GM10248 (cell line): Measurements from ENCODE around the gene HLA-E.
A peak's percentile ranks its signal among the peaks of the same experiment; 100 is the strongest.

ENCODE experiments used
- CTCF ChIA-PET: fragments of 300-600 bp; sonication (Branson Sonifier 250); formaldehyde crosslinking; extraction: SDS; loops from one replicate; lab custom pipeline; 2021; ENCODE audit warnings: antibody characterized with exemption; lab: Yijun Ruan, JAX
- POLR2A ChIA-PET: fragments of 350-650 bp; sonication (Branson Sonifier 250); formaldehyde crosslinking; extraction: SDS; loops from one replicate; lab custom pipeline; 2020; ENCODE audit warnings: antibody characterized with exemption; lab: Yijun Ruan, JAX
- DNase-seq: peaks from one replicate; pipeline ENCODE4 v3.0.0; 2012; ENCODE audit errors: extremely low spot score
- TF ChIP-seq, protein P1 (sequence below): IDR thresholded peaks from 2 replicates; pipeline ENCODE4 v1.5.1; 2012; ENCODE audit warnings: mild to moderate bottlenecking, low read depth; ENCODE audit errors: extremely low read depth, missing control alignments, control extremely low read depth

Gene HLA-E

GRCh38 chr6:30480536-30481156 is 8.7 kb upstream of the HLA-E start:
- CTCF ChIA-PET = interaction anchor here (1.4 to 9.5 kb wide), 8 partner anchors 12 to 599 kb away, joined by 4 to 278 read pairs (median 8); no protein-coding TSS in a partner anchor
- POLR2A ChIA-PET = no interaction called here

GRCh38 chr6:30481211-30481964 is 7.9 kb upstream of the HLA-E start:
- TF ChIP-seq, protein P1, sequence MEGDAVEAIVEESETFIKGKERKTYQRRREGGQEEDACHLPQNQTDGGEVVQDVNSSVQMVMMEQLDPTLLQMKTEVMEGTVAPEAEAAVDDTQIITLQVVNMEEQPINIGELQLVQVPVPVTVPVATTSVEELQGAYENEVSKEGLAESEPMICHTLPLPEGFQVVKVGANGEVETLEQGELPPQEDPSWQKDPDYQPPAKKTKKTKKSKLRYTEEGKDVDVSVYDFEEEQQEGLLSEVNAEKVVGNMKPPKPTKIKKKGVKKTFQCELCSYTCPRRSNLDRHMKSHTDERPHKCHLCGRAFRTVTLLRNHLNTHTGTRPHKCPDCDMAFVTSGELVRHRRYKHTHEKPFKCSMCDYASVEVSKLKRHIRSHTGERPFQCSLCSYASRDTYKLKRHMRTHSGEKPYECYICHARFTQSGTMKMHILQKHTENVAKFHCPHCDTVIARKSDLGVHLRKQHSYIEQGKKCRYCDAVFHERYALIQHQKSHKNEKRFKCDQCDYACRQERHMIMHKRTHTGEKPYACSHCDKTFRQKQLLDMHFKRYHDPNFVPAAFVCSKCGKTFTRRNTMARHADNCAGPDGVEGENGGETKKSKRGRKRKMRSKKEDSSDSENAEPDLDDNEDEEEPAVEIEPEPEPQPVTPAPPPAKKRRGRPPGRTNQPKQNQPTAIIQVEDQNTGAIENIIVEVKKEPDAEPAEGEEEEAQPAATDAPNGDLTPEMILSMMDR = no peak
- ChIA-PET POLR2A (interaction anchor here (1.1 kb wide), 1 partner anchor 133 kb away, joined by 8 read pairs; no protein-coding TSS in a partner anchor), CTCF (interaction anchor here (0.6 to 9.5 kb wide), 40 partner anchors 8 to 619 kb away, joined by 3 to 278 read pairs (median 4); partner anchors contain the start of gene ABCF1)
- DNase-seq = no peak

More at GRCh38 chr6:30480536-30481156, 8.7 kb upstream of the HLA-E start:
- no peak for DNase-seq
- TF ChIP-seq, protein P1 = no peak

DNA sequence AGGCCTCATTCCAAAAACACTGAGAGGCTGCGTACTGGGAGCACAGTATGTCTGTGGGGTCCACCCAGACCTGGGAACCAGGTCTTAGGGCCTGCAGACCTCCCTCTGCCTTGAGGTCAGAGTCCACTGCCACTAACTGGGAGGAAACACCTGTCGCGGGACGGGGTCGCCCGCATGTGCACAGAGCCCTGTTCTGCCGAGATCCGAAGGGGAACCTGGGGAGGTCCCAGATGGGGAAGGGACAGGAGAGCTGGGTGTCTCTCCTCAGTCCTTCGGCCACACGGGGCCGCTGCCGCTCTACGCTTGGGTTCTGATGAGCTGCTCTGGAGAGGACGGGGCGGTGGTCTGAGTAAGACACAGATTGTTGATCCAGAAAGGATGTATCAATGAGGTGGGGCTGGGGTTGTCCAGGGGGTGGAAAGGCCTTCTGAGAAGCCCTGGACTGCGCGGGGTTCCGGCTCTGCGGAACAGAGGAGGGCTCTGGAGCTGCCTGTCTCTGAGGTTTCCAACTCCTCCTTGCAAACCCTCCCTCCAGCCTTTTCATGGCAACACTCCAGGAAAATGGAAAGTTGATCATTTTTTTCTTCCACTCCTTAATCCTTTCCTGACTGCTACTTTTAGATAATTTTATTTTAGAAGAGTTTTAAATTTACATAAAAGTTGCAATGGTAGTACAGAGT is 7.2 kb upstream of the HLA-E start:
- TF ChIP-seq, protein P1 = peak; percentile 94
- ChIA-PET CTCF (interaction anchor here (0.6 to 9.5 kb wide), 44 partner anchors 9 to 618 kb away, joined by 3 to 278 read pairs (median 4); partner anchors contain the start of genes ABCF1 and DHX16), POLR2A (interaction anchor here (1.1 kb wide), 1 partner anchor 133 kb away, joined by 8 read pairs; no protein-coding TSS in a partner anchor)
- DNase-seq = peak; percentile 86

DNA sequence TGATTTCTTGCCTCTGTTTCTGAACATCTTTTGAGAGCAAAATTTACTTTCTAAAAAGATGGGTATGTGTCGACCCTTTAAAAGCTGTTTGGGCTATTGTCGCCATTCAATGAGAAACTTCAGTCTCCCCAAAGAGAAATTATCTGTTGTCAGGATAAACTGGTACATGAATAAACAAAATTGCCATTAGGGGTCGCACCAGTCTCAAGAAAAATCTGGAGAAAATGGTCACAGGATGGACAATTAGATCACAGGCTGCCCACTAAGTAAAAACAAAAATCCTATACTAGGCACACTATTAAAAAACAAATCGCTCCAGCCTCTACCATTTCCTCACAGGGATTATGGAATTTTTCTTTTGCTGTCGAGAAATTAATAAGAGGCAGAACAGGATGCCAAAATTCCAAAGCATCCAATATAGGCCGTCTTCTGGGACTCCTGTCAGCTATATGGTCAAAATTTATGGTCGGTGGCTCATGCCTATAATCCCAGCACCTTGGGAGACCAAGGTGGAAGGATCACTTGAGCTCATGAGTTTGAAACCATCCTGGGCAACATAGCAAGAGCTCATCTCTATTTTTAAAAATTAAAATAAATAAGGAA is 5.5 kb upstream of the HLA-E start:
- POLR2A ChIA-PET = no interaction called here
- DNase-seq = peak; percentile 55

GRCh38 chr6:30485236-30485635 is 4.1 kb upstream of the HLA-E start:
- no peak for DNase-seq
- TF ChIP-seq, protein P1 = no peak
- CTCF ChIA-PET = interaction anchor here (0.9 to 9.5 kb wide), 9 partner anchors 9 to 114 kb away, joined by 3 to 278 read pairs (median 9); no protein-coding TSS in a partner anchor
- POLR2A ChIA-PET = no interaction called here

More for the DNA sequence above, 5.5 kb upstream of the HLA-E start:
- TF ChIP-seq, protein P1 = peak; percentile 70
- CTCF ChIA-PET = interaction anchor here (0.6 to 9.5 kb wide), 30 partner anchors 10 to 625 kb away, joined by 3 to 278 read pairs (median 6); partner anchors contain the start of genes ABCF1, DHX16 and PRR3
